A549 (cell line): Measurements from ENCODE around the gene NDUFA11. TPM values are rescaled to one million over a fixed set of nuclear protein-coding genes. Genes with fewer than 3 reads are reported as not detected.

ENCODE experiments used
- ATAC-seq, 2 experiments: fragments of 200-7000 bp in 1 of 2; fragments of >200 bp in 1 of 2; cut with Nextera tagmentation in 1 of 2; cut with Tn5 transposase in 1 of 2; 3 replicates each; pipeline versions ENCODE4 v1.8.0 to v1.9.1; 2018 to 2020; ENCODE audit warnings: mild to moderate bottlenecking in 1 of 2, moderate library complexity in 1 of 2
- CTCF ChIA-PET: fragments of 300-600 bp; sonication (Branson Sonifier 250); formaldehyde crosslinking; extraction: SDS; loops from one replicate; lab custom pipeline; 2021; ENCODE audit warnings: antibody characterized with exemption, inconsistent platforms; lab: Yijun Ruan, JAX
- POLR2A ChIA-PET: fragments of 350-600 bp; formaldehyde crosslinking; extraction: SDS; loops from one replicate; lab custom pipeline; 2021; ENCODE audit warnings: antibody characterized with exemption, inconsistent platforms; lab: Yijun Ruan, JAX
- DNase-seq, 2 experiments: peaks; one replicate each; pipeline versions ENCODE4 v3.0.0 to v3.0.0-alpha.2; 2011 to 2016; ENCODE audit warnings: low read depth in 1 of 2, low spot score in 1 of 2
- FAIRE-seq: peaks from 2 replicates; lab custom pipeline; 2011; peaks lifted over from hg19 to GRCh38; lab: Jason Lieb, UNC
- H3K27ac ChIP-seq, 2 experiments: fragments of >200 bp; sonication (Bioruptor Twin); formaldehyde crosslinking; 3 replicates each; pipeline ENCODE4 v1.5.1; 2016 to 2017
- H3K4me1 ChIP-seq: fragments of >200 bp; sonication (Bioruptor Twin); formaldehyde crosslinking; 3 replicates; pipeline ENCODE4 v1.6.1; 2016
- H3K4me2 ChIP-seq: fragments of >200 bp; sonication (Bioruptor Twin); formaldehyde crosslinking; 3 replicates; pipeline ENCODE4 v1.6.1; 2016
- H3K4me3 ChIP-seq: fragments of >200 bp; sonication (Bioruptor Twin); formaldehyde crosslinking; 3 replicates; pipeline ENCODE4 v1.5.1; 2016
- H3K9me3 ChIP-seq: fragments of >200 bp; sonication (Bioruptor Twin); formaldehyde crosslinking; 3 replicates; pipeline ENCODE4 v1.6.1; 2016
- BCL3 ChIP-seq: fragments of >200 bp; sonication (Bioruptor Twin); formaldehyde crosslinking; IDR thresholded peaks from 3 replicates; pipeline ENCODE4 v1.6.1; 2016
- BHLHE40 ChIP-seq: IDR thresholded peaks from 2 replicates; pipeline ENCODE4 v1.6.1; 2012; ENCODE audit warnings: low read depth, low read length, inconsistent platforms
- CBX8 ChIP-seq: fragments of 200-600 bp; sonication (generic); IDR thresholded peaks from 2 replicates; pipeline ENCODE4 v1.6.1; 2016
- CHD2 ChIP-seq: fragments of 150-350 bp; IDR thresholded peaks from 2 replicates; pipeline ENCODE4 v1.6.1; 2014; ENCODE audit warnings: low read length; ENCODE audit not compliant: partially characterized antibody
- CTCF ChIP-seq: fragments of >200 bp; sonication (Bioruptor Twin); formaldehyde crosslinking; IDR thresholded peaks from 3 replicates; pipeline ENCODE4 v1.5.1; 2016
- E2F6 ChIP-seq: IDR thresholded peaks from 2 replicates; pipeline ENCODE4 v1.6.1; 2012; ENCODE audit warnings: low read depth, borderline replicate concordance
- ELK1 ChIP-seq: fragments of 150-350 bp; IDR thresholded peaks from 2 replicates; pipeline ENCODE4 v1.6.1; 2014; ENCODE audit warnings: low read depth, mild to moderate bottlenecking, low read length
- EP300 ChIP-seq, 2 experiments: fragments of >200 bp; sonication (Bioruptor Twin); formaldehyde crosslinking; IDR thresholded peaks; 2 replicates in 1 of 2; 3 replicates in 1 of 2; pipeline ENCODE4 v1.6.1; 2016 to 2017
- ESRRA ChIP-seq: fragments of 150-350 bp; IDR thresholded peaks from 2 replicates; pipeline ENCODE4 v1.6.1; 2014; ENCODE audit warnings: mild to moderate bottlenecking, low read length, borderline replicate concordance
- FOSB ChIP-seq: fragments of 250-450 bp; sonication (Bioruptor Pico); IDR thresholded peaks from 2 replicates; pipeline ENCODE4 v1.5.0; 2020; ENCODE audit warnings: mild to moderate bottlenecking, moderate library complexity
- HOXB13 ChIP-seq: fragments of 250-450 bp; sonication (Bioruptor Pico); IDR thresholded peaks from 2 replicates; pipeline ENCODE4 v1.5.0; 2020; ENCODE audit warnings: low read depth, mild to moderate bottlenecking, moderate library complexity
- HOXB5 ChIP-seq: fragments of 250-450 bp; sonication (Bioruptor Pico); IDR thresholded peaks from 2 replicates; pipeline ENCODE4 v1.5.0; 2020; ENCODE audit warnings: mild to moderate bottlenecking, moderate library complexity
- KDM1A ChIP-seq: fragments of 200-600 bp; sonication (generic); IDR thresholded peaks from 2 replicates; pipeline ENCODE4 v1.6.1; 2016; ENCODE audit warnings: low read depth, mild to moderate bottlenecking
- MAX ChIP-seq: IDR thresholded peaks from 2 replicates; pipeline ENCODE4 v1.6.1; 2012
- MAZ ChIP-seq: fragments of 150-350 bp; IDR thresholded peaks from 2 replicates; pipeline ENCODE4 v1.6.1; 2014; ENCODE audit warnings: antibody characterized with exemption, low read depth, low read length, borderline replicate concordance
- PBX3 ChIP-seq: IDR thresholded peaks from 2 replicates; pipeline ENCODE4 v1.6.1; 2012
- PHF8 ChIP-seq: fragments of 200-600 bp; sonication (generic); IDR thresholded peaks from 2 replicates; pipeline ENCODE4 v1.6.1; 2016; ENCODE audit warnings: low read depth, mild to moderate bottlenecking, antibody characterized with exemption, moderate library complexity, borderline replicate concordance
- RCOR1 ChIP-seq: fragments of 150-350 bp; IDR thresholded peaks from 2 replicates; pipeline ENCODE4 v1.6.1; 2014; ENCODE audit warnings: antibody characterized with exemption, low read length, low read depth
- REST ChIP-seq: fragments of 200-600 bp; sonication (generic); IDR thresholded peaks from 2 replicates; pipeline ENCODE4 v1.6.1; 2016; ENCODE audit warnings: antibody characterized with exemption, mild to moderate bottlenecking, moderate library complexity
- TP53 ChIP-seq: fragments of 250-450 bp; sonication (Bioruptor Pico); IDR thresholded peaks from 2 replicates; pipeline ENCODE4 v1.5.0; 2021; ENCODE audit warnings: mild to moderate bottlenecking, moderate library complexity
- ZSCAN20 ChIP-seq: fragments of 250-450 bp; sonication (Bioruptor Pico); IDR thresholded peaks from 2 replicates; pipeline ENCODE4 v1.8.0; 2022; ENCODE audit warnings: mild to moderate bottlenecking, moderate library complexity
- WGBS: methylation state at CpG from one replicate; pipeline ENCODE4 v1.1.6; 2017; ENCODE audit errors: missing lambda C conversion rate; 5-methylcytosine and 5-hydroxymethylcytosine counted together
- polyA plus RNA-seq, 4 experiments: library from polyadenylated mRNA; depleted of rRNA in 3 of 4; stranded (reverse); fragments of >200 nt; fragmentation: RNase III in 1 of 4; extraction: RNeasy Plus Mini Kit Qiagen cat#74134 plus additional on column Dnase treatment in 1 of 4; gene quantifications; 2 replicates in 3 of 4; 3 replicates in 1 of 4; pipeline ENCODE4 v1.2.3, GENCODE V29; 2011 to 2017

Gene NDUFA11
- polyA plus RNA-seq, 2 of the 4 experiments (the other 2 are of a cell fraction): 75.0 to 173 TPM

- ChIA-PET POLR2A (no interaction called here), CTCF (no interaction called here)
- no peak for FAIRE-seq
- no peak overlapping the region for H3K4me3 ChIP-seq
- no peak for ATAC-seq
- WGBS: 77% methylated on average over 1 of the region's 1 CpG
- no peak overlapping the region for H3K27ac ChIP-seq
- no peaks in the 10 kb centered on the region for H3K9me3 ChIP-seq
- DNase-seq: no peak
- H3K4me1 ChIP-seq: peaks cover 15% of the 10 kb centered on the region
- TF ChIP-seq E2F6 (no peak), TP53 (CRISPR knock-in tag) (no peak), BCL3 (no peak), EP300 (IDR thresholded peaks at IDR 0.05) (no peak), CTCF (no peak), PHF8 (no peak)
- no peak overlapping the region for H3K4me2 ChIP-seq
Observed at GRCh38 chr19:5911366-5911765, 7.8 kb upstream of the NDUFA11 start.

GRCh38 chr19:5910638-5910907 is 7.0 kb upstream of the NDUFA11 start:
- no peak for ATAC-seq
- Histone ChIP-seq H3K27ac (no peak overlapping the region), H3K9me3 (no peaks in the 10 kb centered on the region), H3K4me1 (peaks cover 15% of the 10 kb centered on the region), H3K4me2 (no peak overlapping the region), H3K4me3 (no peak overlapping the region)
- ChIA-PET POLR2A (no interaction called here), CTCF (no interaction called here)
- 89% methylated on average over 1 of the region's 1 CpG for WGBS
- no peak for FAIRE-seq
- DNase-seq: no peak
- no peak for TF ChIP-seq HOXB13 (CRISPR knock-in tag)
- no peak for TF ChIP-seq PBX3
- TF ChIP-seq CBX8: no peak

- DNase-seq (no peak), ATAC-seq (no peak), FAIRE-seq (no peak)
- Histone ChIP-seq H3K4me1 (peaks cover 4% of the 10 kb centered on the region), H3K4me3 (no peak overlapping the region), H3K4me2 (no peak overlapping the region), H3K27ac (no peak overlapping the region), H3K9me3 (no peaks in the 10 kb centered on the region)
- POLR2A ChIA-PET: no interaction called here
- CTCF ChIA-PET: interaction anchor here (1.6 kb wide), 1 partner anchor 11 kb away, joined by 5 read pairs; no protein-coding TSS in a partner anchor
- WGBS: 74% methylated on average over 3 of the region's 14 CpGs
- TF ChIP-seq BHLHE40: no peak
- no peak for TF ChIP-seq ELK1
- TF ChIP-seq HOXB5: no peak
Observed at GRCh38 chr19:5908773-5909442, 5.3 kb upstream of the NDUFA11 start.

GRCh38 chr19:5907241-5907640 is 3.7 kb upstream of the NDUFA11 start:
- ChIA-PET CTCF (interaction anchor here (1.5 kb wide), 1 partner anchor 104 kb away, joined by 3 read pairs; no protein-coding TSS in a partner anchor), POLR2A (no interaction called here)
- WGBS: 68% methylated on average over 5 of the region's 5 CpGs
- Histone ChIP-seq H3K4me3 (no peak overlapping the region), H3K4me1 (peaks cover 5% of the 10 kb centered on the region; the same call in 1 of the 3 replicates), H3K27ac (no peak overlapping the region), H3K9me3 (no peaks in the 10 kb centered on the region), H3K4me2 (no peak overlapping the region)
- FAIRE-seq (no peak), ATAC-seq (no peak), DNase-seq (no peak)
- TF ChIP-seq KDM1A: no peak
- TF ChIP-seq MAZ: no peak
- TF ChIP-seq CHD2: no peak
- TF ChIP-seq ZSCAN20: no peak
- TF ChIP-seq FOSB: no peak
- no peak for TF ChIP-seq ESRRA
- TF ChIP-seq REST: no peak
- TF ChIP-seq RCOR1: no peak
- no peak for TF ChIP-seq CBX8
- TF ChIP-seq MAX: no peak
